Activated T-helper 17 cell treated with anti-CD3 and anti-CD28 coated beads, Interleukin-2, amount 50 U/mL, for 72 hours (primary cell): Measurements from ENCODE around the gene PLCL2. TPM values are rescaled to one million over a fixed set of nuclear protein-coding genes. Genes with fewer than 3 reads are reported as not detected.
A peak's percentile ranks its signal among the peaks of the same experiment; 100 is the strongest.
"Not testable (repeated sequence)": the region's sequence is repeated elsewhere in the genome, so short reads cannot be mapped to it uniquely, and the experiment has no call there.

Experiments
- ATAC-seq: fragments of 150-1000 bp; cut with Tn5 transposase; replicated peaks from 2 replicates; pipeline ENCODE4 v1.10.0; 2021; ENCODE audit warnings: mild to moderate bottlenecking, moderate library complexity
- H3K27ac Mint-ChIP-seq: one replicate; pipeline ENCODE4 v1.8.0; 2022; ENCODE audit warnings: mixed read lengths
- H3K27me3 Mint-ChIP-seq: one replicate; pipeline ENCODE4 v1.8.0; 2022; ENCODE audit warnings: mixed read lengths
- H3K36me3 Mint-ChIP-seq: one replicate; pipeline ENCODE4 v1.8.0; 2022; ENCODE audit warnings: low read depth, mild to moderate bottlenecking, mixed read lengths
- H3K4me1 Mint-ChIP-seq: one replicate; pipeline ENCODE4 v1.8.0; 2022; ENCODE audit warnings: mixed read lengths
- H3K4me3 Mint-ChIP-seq: one replicate; pipeline ENCODE4 v1.8.0; 2022; ENCODE audit warnings: mild to moderate bottlenecking, mixed read lengths
- H3K9me3 Mint-ChIP-seq: one replicate; pipeline ENCODE4 v1.8.0; 2022; ENCODE audit warnings: mixed read lengths
- total RNA-seq, 2 donors: library from RNA; stranded (reverse); gene quantifications; one replicate each; pipeline ENCODE4 v1.2.3, GENCODE V29; 2022

PLCL2 gene
- total RNA-seq, 2 donors from 2014 or later, result 15.1 to 16.2 TPM

DNA sequence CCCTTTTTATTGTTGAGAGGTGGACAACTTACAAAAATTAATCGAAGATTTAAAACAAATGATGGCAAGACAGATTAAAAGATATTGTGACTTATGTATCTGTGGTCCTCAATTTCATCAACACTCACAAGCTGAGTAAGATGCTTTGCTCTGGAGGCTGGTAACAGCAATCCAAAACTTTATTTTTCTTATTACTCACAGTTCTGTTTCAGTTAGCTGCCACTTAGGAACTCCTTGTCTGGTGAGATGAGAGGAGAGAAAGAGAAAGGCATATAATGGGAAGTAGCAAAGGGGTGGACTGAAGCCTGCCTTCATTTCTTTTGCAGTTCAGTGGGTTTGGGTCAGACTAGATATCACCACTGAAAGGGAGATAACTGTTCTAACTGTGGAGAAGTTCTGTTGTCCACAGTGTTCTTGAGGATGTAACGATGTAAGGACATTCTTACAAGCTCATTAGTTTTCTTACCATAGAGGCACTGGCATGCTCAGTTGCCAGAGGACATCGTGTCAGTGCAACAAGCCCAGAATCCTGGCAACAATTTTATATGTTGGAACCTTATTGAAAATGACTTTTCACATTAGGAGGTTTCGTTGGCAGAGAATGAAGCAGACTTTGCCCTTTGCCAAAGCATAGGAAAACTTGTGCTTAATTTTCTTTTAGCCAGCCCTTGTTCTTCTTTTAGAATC is 93.6 kb downstream of the PLCL2 start:
- Mint-ChIP-seq H3K4me1 (peaks cover 30% of the 10 kb centered on the region), H3K27me3 (no peaks in the 10 kb centered on the region), H3K4me3 (no peak overlapping the region), H3K36me3 (no peaks in the 10 kb centered on the region), H3K9me3 (no peaks in the 10 kb centered on the region), H3K27ac (peak overlapping the region; percentile 26)
- peak; percentile 49 for ATAC-seq

DNA sequence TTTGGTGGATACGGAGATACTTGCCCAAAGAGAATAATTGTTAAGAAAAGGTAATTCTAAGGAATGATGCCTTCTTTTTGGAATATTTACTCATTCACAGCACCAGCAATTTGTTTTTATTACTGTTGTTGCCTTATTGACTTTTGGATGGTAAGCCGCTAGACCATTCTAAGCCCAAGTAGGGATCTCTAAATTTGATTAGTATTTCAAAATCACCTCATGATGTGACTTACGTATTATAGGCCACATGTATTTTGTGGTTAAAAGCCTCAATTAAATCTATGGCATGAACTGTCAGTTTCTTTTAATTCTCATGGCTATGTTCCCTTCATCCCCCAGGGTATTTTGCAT is 94.1 kb downstream of the PLCL2 start:
- Mint-ChIP-seq H3K27me3 (no peaks in the 10 kb centered on the region), H3K36me3 (no peaks in the 10 kb centered on the region), H3K9me3 (no peaks in the 10 kb centered on the region), H3K4me1 (peaks cover 26% of the 10 kb centered on the region), H3K27ac (no peak overlapping the region), H3K4me3 (no peak overlapping the region)
- ATAC-seq, result no peak

DNA sequence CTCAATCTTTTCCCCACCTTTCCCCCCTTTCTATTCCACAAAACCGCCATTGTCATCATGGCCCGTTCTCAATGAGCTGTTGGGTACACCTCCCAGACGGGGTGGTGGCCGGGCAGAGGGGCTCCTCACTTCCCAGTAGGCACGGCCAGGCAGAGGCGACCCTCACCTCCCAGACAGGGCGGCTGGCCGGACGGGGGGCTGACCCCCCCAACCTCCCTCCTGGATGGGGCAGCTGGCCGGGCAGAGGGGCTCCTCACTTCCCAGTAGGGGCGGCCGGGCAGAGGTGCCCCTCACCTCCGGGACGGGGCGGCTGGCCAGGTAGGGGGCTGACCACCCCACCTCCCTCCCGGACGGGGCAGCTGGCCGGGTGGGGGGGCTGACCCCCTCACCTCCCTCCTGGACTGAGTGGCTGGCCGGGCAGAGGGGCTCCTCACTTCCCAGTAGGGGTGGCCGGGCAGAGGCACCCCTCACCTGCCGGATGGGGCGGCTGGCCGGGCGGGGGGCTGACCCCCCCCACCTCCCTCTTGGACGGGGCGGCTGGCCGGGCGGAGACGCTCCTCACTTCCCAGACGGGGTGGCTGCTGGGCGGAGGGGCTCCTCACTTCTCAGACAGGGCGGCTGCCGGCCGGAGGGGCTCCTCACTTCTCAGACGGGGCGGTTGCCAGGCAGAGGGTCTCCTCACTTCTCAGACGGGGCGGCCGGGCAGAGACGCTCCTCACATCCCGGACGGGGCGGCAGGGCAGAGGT is 95.2 kb downstream of the PLCL2 start:
- not testable (repeated sequence) for H3K27me3 Mint-ChIP-seq, H3K27ac Mint-ChIP-seq, H3K36me3 Mint-ChIP-seq, H3K9me3 Mint-ChIP-seq, H3K4me3 Mint-ChIP-seq, ATAC-seq
- H3K4me1 Mint-ChIP-seq, result peaks cover 17% of the 10 kb centered on the region

DNA sequence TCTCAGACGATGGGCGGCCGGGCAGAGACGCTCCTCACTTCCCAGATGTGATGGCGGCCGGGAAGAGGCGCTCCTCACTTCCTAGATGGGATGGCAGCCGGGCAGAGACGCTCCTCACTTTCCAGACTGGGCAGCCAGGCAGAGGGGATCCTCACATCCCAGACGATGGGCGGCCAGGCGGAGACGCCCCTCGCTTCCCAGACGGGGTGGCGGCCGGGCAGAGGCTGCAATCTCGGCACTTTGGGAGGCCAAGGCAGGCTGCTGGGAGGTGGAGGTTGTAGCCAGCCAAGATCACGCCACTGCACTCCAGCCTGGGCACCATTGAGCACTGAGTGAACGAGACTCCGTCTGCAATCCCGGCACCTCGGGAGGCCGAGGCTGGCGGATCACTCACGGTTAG is 95.8 kb downstream of the PLCL2 start:
- H3K9me3 Mint-ChIP-seq, ATAC-seq, H3K4me3 Mint-ChIP-seq, H3K27me3 Mint-ChIP-seq, H3K27ac Mint-ChIP-seq, H3K36me3 Mint-ChIP-seq: not testable (repeated sequence)
- H3K4me1 Mint-ChIP-seq, result peaks cover 18% of the 10 kb centered on the region

DNA sequence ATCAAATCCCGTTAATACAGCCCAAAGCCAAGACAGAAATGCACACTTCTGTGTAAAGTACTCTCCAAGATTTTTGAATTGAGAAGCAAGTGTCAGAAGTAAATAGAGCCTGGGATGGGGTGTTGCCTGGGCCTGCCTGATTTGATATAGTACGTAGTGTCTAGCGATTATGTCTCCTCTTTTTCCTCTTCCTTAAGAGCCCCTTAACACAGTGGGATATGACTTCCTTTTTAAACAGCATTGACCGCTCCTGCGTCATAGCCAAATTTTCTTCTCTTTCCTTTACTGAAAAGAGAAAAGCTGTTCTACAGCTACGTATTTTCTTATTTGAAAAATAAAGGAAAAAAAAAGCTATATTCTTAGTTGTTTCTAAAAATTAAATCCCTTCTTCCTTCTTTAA is 97.7 kb downstream of the PLCL2 start:
- Mint-ChIP-seq H3K4me3 (no peak overlapping the region), H3K4me1 (peaks cover 14% of the 10 kb centered on the region), H3K27ac (no peak overlapping the region), H3K36me3 (no peaks in the 10 kb centered on the region), H3K27me3 (no peaks in the 10 kb centered on the region), H3K9me3 (peaks cover 4% of the 10 kb centered on the region)
- ATAC-seq, result no peak

DNA sequence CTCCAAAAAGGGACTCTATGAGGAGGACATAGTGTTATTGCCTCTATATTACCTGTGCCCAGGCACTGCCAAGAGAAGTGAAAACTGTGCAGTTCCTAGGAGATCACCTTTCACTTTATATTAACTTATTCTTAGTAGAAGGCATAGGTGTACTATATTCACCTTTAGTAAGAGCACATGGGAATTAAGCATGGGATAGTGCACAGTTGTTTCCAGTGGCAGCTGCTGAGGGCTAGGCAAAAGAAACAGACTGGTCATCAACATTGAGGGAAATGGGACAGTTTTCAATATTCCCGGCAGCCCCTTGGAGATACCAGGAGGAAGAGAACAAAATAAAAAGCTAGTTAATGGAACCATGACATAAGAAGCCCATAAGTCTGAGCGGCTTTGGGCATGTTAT is 100.9 kb downstream of the PLCL2 start:
- no peaks in the 10 kb centered on the region for H3K36me3 Mint-ChIP-seq
- H3K27ac Mint-ChIP-seq, result peak overlapping the region; percentile 62
- no peaks in the 10 kb centered on the region for H3K27me3 Mint-ChIP-seq
- H3K4me3 Mint-ChIP-seq, result no peak overlapping the region
- H3K4me1 Mint-ChIP-seq, result peaks cover 8% of the 10 kb centered on the region
- ATAC-seq, result no peak
- H3K9me3 Mint-ChIP-seq, result peaks cover 4% of the 10 kb centered on the region

DNA sequence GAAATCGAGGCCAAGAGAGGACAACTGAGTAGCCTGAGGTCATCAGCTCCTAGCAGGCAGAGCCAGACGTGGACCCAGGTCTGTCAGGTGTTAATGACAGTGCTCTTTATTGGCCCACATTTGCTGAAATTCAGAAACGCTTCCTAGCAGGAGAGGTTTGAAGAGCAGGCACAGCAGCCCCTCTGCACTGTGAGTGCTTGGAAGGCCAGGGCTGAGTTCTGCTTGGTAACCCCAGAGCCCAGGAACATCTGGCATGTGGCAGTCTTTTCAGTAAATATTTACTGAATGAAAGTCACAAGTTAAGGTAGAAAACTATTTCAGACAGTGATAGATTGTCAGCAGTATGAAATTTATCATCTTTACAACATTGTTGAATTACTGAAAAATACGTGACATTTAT is 102.4 kb downstream of the PLCL2 start:
- ATAC-seq, result no peak
- H3K9me3 Mint-ChIP-seq, result peaks cover 4% of the 10 kb centered on the region
- peaks cover 9% of the 10 kb centered on the region for H3K4me1 Mint-ChIP-seq
- H3K27ac Mint-ChIP-seq, result no peak overlapping the region
- no peaks in the 10 kb centered on the region for H3K27me3 Mint-ChIP-seq
- H3K4me3 Mint-ChIP-seq, result no peak overlapping the region
- H3K36me3 Mint-ChIP-seq, result no peaks in the 10 kb centered on the region

DNA sequence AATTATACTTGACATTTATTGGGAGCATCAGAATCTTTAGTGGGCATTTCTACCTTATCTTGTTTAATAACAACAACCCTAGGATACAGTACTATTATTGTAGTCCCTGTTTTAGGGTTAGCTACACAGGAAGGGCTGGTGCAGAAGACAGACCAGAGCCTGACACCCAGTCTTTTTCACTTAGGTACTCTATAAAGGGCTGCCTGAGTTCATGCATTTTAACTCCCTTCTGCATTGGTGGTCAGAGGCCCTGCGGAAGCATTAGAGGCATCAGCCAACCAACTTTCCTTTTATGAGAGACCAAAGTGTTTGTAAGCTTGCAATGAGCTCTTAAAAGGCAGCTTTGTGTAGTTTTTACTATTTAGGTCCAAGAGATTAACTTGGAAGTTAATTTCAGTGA is 105.4 kb downstream of the PLCL2 start:
- peaks cover 20% of the 10 kb centered on the region for H3K4me1 Mint-ChIP-seq
- no peaks in the 10 kb centered on the region for H3K27me3 Mint-ChIP-seq
- no peak overlapping the region for H3K4me3 Mint-ChIP-seq
- ATAC-seq, result no peak
- H3K27ac Mint-ChIP-seq, result no peak overlapping the region
- H3K36me3 Mint-ChIP-seq, result no peaks in the 10 kb centered on the region
- H3K9me3 Mint-ChIP-seq, result peaks cover 4% of the 10 kb centered on the region

DNA sequence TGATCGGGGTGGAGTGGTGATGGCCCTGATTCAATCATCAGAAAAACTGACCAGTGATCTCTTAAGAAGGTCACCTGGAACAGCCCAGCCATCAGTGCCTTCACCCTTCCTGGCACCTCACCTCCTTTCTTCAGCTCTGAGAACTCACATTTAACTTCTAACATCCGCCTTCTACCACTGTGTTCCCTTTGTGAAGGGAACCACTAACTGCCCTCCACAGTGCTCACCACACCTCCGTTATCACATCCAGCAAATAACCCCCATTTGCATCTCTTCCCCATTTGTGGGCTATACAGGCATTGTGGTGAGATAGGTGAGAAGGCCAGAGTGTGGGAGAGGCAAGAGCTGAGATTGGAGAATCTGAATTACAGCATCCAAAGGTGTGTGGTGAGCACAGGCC is 107.4 kb downstream of the PLCL2 start:
- no peak for ATAC-seq
- Mint-ChIP-seq H3K4me1 (peaks cover 24% of the 10 kb centered on the region), H3K27me3 (no peaks in the 10 kb centered on the region), H3K4me3 (no peak overlapping the region), H3K9me3 (no peaks in the 10 kb centered on the region), H3K27ac (no peak overlapping the region), H3K36me3 (no peaks in the 10 kb centered on the region)

DNA sequence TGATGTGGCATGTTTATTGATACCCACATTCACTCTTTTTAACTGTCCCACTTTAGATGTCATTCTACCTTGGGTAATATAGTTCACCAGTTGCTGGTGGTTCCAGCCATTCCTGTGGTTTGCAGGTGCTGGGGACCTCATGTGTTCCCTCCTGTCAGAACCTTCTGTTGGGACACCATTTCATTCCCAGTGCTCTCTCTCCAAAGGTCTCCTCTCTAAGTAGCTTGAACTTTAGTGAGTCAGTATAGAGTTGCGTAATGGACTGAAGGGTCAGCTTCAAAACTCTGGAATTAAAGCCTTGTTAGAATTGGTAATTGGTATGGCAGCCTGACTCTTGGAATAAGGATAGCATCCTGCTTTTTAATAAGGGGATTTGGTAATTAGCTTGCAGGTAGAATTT is 108.5 kb downstream of the PLCL2 start:
- Mint-ChIP-seq H3K9me3 (no peaks in the 10 kb centered on the region), H3K27ac (no peak overlapping the region), H3K36me3 (no peaks in the 10 kb centered on the region), H3K4me3 (no peak overlapping the region), H3K27me3 (no peaks in the 10 kb centered on the region), H3K4me1 (peaks cover 24% of the 10 kb centered on the region)
- ATAC-seq, result no peak

DNA sequence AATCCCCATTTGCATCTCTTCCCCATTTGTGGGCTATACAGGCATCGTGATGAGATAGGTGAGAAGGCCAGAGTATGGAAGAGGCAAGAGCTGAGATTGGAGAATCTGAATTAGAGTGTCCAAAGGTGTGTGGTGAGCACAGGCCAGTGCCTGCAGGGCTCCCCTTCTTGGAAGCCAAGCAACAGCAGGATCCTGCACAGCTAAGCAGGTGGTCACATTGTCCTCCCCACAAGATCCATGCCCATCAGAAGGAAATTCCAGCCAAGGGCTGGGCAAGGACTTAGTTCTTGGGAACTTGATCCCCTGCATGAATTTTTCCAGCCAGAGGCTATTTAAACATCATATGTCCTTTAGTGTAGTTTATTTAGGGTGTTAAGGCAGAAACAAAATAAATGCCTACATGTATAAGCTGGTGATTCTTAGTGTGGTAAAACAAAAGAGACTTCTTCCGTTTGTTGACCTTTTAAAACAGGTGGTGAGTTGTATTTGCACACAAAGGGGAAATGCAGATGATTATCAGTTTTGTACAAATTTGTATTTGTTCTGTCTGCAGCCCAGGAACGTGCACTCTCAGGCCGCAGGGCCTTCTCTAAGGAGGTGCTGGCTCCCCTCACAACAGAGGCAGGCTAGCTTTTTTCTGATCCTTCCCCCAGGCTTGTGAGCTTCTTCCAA is 110.2 kb downstream of the PLCL2 start:
- H3K27ac Mint-ChIP-seq, result peak overlapping the region; percentile 78
- H3K4me1 Mint-ChIP-seq, result peaks cover 24% of the 10 kb centered on the region
- H3K4me3 Mint-ChIP-seq, result no peak overlapping the region
- H3K9me3 Mint-ChIP-seq, result no peaks in the 10 kb centered on the region
- H3K27me3 Mint-ChIP-seq, result no peaks in the 10 kb centered on the region
- no peak for ATAC-seq
- H3K36me3 Mint-ChIP-seq, result no peaks in the 10 kb centered on the region

DNA sequence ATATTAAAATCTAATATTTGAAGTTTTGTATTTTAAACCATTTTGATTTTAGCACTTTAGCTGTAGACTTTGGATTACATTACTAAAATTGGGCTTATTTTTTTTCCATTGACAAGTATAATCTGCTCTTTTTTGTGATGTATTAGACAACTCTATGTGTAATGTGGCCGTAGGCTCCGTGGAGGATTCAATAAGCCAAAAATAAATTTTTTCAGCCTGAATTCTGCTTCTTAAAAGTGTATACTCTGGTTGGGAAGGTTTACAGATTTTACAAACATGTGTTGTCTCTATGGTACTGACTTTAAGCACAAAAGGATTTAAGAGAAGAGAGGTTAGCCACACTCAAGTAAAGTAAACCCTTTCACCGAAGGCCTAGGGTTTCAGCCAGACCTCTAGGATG is 110.8 kb downstream of the PLCL2 start:
- no peaks in the 10 kb centered on the region for H3K36me3 Mint-ChIP-seq
- peaks cover 24% of the 10 kb centered on the region for H3K4me1 Mint-ChIP-seq
- H3K27me3 Mint-ChIP-seq, result no peaks in the 10 kb centered on the region
- no peaks in the 10 kb centered on the region for H3K9me3 Mint-ChIP-seq
- ATAC-seq, result no peak
- H3K4me3 Mint-ChIP-seq, result peak overlapping the region; percentile 23
- peak overlapping the region; percentile 78 for H3K27ac Mint-ChIP-seq

DNA sequence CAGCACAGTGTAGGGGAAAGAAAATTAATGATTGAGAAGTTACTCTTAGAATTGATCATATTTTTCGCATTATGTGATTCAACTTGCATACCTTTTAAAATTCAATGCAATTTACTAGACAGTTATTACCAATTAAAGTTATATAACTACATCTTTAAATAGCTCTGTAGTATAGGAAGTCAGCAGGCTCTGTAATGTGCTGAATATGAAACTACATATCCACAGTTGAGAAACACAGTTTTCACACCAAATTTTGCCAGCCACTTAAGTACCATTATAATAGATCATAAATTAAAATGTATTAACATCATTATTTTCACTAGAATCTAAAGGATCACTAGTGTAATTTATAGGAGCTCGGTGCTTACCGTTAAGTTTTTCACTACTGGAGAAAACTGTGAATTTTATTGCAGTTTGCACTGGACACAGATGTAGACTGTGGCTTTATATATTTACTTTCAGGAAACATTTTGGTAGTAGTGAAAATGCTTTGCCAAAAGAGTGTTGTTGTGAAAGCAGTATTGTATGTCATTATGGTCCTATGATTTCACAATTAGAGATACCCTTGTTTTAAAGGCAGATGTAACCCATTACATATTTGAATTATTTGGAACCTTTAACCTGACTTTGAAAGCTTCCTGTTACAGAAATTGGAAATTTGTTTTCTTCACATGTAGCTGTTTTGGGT is 113.6 kb downstream of the PLCL2 start:
- no peak for ATAC-seq
- Mint-ChIP-seq H3K27me3 (no peaks in the 10 kb centered on the region), H3K4me3 (no peak overlapping the region), H3K9me3 (peaks cover 9% of the 10 kb centered on the region), H3K4me1 (peaks cover 31% of the 10 kb centered on the region), H3K27ac (no peak overlapping the region), H3K36me3 (no peaks in the 10 kb centered on the region)

DNA sequence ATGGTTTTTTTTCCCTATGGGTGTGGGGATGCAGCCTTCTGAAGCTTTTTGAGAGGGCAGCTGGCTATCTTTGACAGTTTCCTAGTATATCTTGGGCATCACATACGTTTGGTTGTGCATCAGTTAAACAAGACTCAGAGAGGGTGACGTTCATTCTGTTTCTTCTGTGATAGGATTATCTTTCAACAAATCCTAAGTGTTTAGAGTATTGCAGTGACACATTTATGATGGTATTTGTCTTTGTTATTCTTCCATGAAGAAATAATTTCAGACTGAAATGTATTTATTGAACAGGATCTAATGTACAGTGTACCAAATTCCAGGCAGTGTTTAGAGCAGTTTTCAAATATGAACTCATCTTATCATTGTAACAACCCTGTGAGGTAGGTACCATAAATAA is 114.4 kb downstream of the PLCL2 start:
- H3K4me1 Mint-ChIP-seq, result peaks cover 36% of the 10 kb centered on the region
- no peaks in the 10 kb centered on the region for H3K27me3 Mint-ChIP-seq
- ATAC-seq, result no peak
- peaks cover 9% of the 10 kb centered on the region for H3K9me3 Mint-ChIP-seq
- H3K27ac Mint-ChIP-seq, result no peak overlapping the region
- H3K4me3 Mint-ChIP-seq, result no peak overlapping the region
- no peaks in the 10 kb centered on the region for H3K36me3 Mint-ChIP-seq

DNA sequence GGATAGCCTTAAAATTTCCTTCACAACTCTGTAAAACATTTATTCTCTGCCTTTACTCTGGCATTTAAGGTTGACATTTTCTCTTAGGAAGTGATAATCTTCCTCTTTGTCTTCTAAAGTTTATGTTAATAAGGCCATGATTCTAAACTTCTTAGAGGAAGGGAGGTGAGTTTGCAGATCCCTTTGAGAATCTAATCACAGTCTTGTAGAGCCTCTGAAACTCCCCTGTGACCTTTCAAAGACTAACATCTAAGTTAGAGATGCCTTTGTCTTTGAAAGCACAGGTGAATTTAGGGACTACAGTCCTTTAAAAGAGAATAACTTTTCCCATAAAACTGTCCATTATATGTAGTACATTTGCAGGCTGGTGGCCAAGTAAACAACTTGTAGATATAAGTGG is 115.1 kb downstream of the PLCL2 start:
- H3K9me3 Mint-ChIP-seq, result peaks cover 9% of the 10 kb centered on the region
- no peaks in the 10 kb centered on the region for H3K36me3 Mint-ChIP-seq
- no peaks in the 10 kb centered on the region for H3K27me3 Mint-ChIP-seq
- ATAC-seq, result no peak
- peaks cover 33% of the 10 kb centered on the region for H3K4me1 Mint-ChIP-seq
- no peak overlapping the region for H3K4me3 Mint-ChIP-seq
- no peak overlapping the region for H3K27ac Mint-ChIP-seq
